SK-N-SH (cell line): ENCODE measurements around the gene IL18BP. TPM values are rescaled to one million over a fixed set of nuclear protein-coding genes. Genes with fewer than 3 reads are reported as not detected.

ENCODE experiments used
- CTCF ChIA-PET: fragments of 300-600, 350-600 bp; formaldehyde crosslinking; extraction: SDS; loops from one replicate; lab custom pipeline; 2021; lab: Yijun Ruan, JAX
- POLR2A ChIA-PET: fragments of 350-600 bp; sonication (Branson Sonifier 250); formaldehyde crosslinking; extraction: SDS; loops from one replicate; lab custom pipeline; 2020; ENCODE audit warnings: antibody characterized with exemption, inconsistent platforms; lab: Yijun Ruan, JAX
- DNase-seq: peaks from one replicate; pipeline ENCODE4 v3.0.0; 2012
- H2AFZ ChIP-seq: fragments of 200-600 bp; sonication (generic); 2 replicates; pipeline ENCODE4 v1.8.1; 2016; ENCODE audit warnings: antibody characterized with exemption, mild to moderate bottlenecking, low read depth
- H3F3A ChIP-seq: fragments of 200-600 bp; sonication (generic); replicated peaks from 2 replicates; pipeline ENCODE3; 2016; ENCODE audit warnings: antibody characterized with exemption, mild to moderate bottlenecking; ENCODE audit not compliant: insufficient read depth
- H3K27ac ChIP-seq, 2 experiments: fragments of 200-500 bp in 1 of 2; fragments of 200-600 bp in 1 of 2; sonication (Bioruptor generic) in 1 of 2; sonication (generic), shearing (Covaris generic) in 1 of 2; 2 replicates each; pipeline versions ENCODE4 v1.5.1 to v1.6.1; 2014 to 2016; ENCODE audit warnings: low read depth in 2 of 2, inconsistent platforms in 1 of 2, low read length in 1 of 2, mild to moderate bottlenecking in 1 of 2, mixed read lengths in 1 of 2
- H3K27me3 ChIP-seq: fragments of 200-600 bp; sonication (generic), shearing (Covaris generic); 2 replicates; pipeline ENCODE4 v1.6.1; 2016; ENCODE audit warnings: mixed run types; ENCODE audit not compliant: insufficient read depth
- H3K36me3 ChIP-seq, 2 experiments: fragments of 200-500 bp in 1 of 2; fragments of 200-600 bp in 1 of 2; sonication (Bioruptor generic) in 1 of 2; sonication (generic) in 1 of 2; replicated peaks in 1 of 2; 2 replicates each; pipeline versions ENCODE3 to v1.5.1; 2014 to 2016; ENCODE audit warnings: low read length in 1 of 2, mild to moderate bottlenecking in 1 of 2; ENCODE audit not compliant: insufficient read depth in 2 of 2, control insufficient read depth in 1 of 2
- H3K4me1 ChIP-seq, 2 experiments: fragments of 200-500 bp in 1 of 2; fragments of 200-600 bp in 1 of 2; sonication (Bioruptor generic) in 1 of 2; sonication (generic), shearing (Covaris generic) in 1 of 2; 2 replicates each; pipeline versions ENCODE4 v1.5.1 to v1.6.1; 2014 to 2016; ENCODE audit warnings: low read depth in 1 of 2, low read length in 1 of 2, mixed run types in 1 of 2; ENCODE audit not compliant: insufficient read depth in 2 of 2, control insufficient read depth in 1 of 2
- H3K4me2 ChIP-seq: fragments of 200-600 bp; sonication (generic), shearing (Covaris generic); 2 replicates; pipeline ENCODE4 v1.6.1; 2017; ENCODE audit warnings: mixed run types
- H3K4me3 ChIP-seq, 2 experiments: fragments of 200-500 bp in 1 of 2; fragments of 200-600 bp in 1 of 2; sonication (Bioruptor generic) in 1 of 2; sonication (generic), shearing (Covaris generic) in 1 of 2; 2 replicates each; pipeline versions ENCODE4 v1.5.1 to v1.8.1; 2014 to 2016; ENCODE audit warnings: low read depth in 2 of 2, inconsistent platforms in 1 of 2, low read length in 1 of 2, mild to moderate bottlenecking in 1 of 2, mixed read lengths in 1 of 2, moderate library complexity in 1 of 2
- H3K79me2 ChIP-seq: fragments of 200-600 bp; sonication (generic); 2 replicates; pipeline ENCODE4 v1.8.1; 2017; ENCODE audit warnings: mild to moderate bottlenecking; ENCODE audit not compliant: insufficient read depth
- H3K9ac ChIP-seq: fragments of 200-600 bp; sonication (generic); 2 replicates; pipeline ENCODE4 v1.6.1; 2017; ENCODE audit warnings: mixed run types
- H3K9me2 ChIP-seq: fragments of 200-600 bp; sonication (generic); 2 replicates; pipeline ENCODE4 v1.6.1; 2017; ENCODE audit warnings: mixed run types
- H3K9me3 ChIP-seq: fragments of 200-600 bp; sonication (generic); 2 replicates; pipeline ENCODE4 v1.6.1; 2017; ENCODE audit warnings: mixed run types, mild to moderate bottlenecking, moderate library complexity
- H4K20me1 ChIP-seq: fragments of 200-600 bp; sonication (generic); 2 replicates; pipeline ENCODE4 v1.6.1; 2017; ENCODE audit warnings: mild to moderate bottlenecking, mixed run types; ENCODE audit not compliant: insufficient read depth
- CTCF ChIP-seq: fragments of 200-600 bp; sonication (generic); IDR thresholded peaks from 2 replicates; pipeline ENCODE4 v1.6.1; 2017; ENCODE audit warnings: antibody characterized with exemption, mild to moderate bottlenecking, moderate library complexity
- EP300 ChIP-seq, 2 experiments: IDR thresholded peaks; 2 replicates each; pipeline versions ENCODE4 v1.4.0 to v1.6.1; 2012; ENCODE audit warnings: borderline replicate concordance in 1 of 2, low read depth in 1 of 2, low read length in 1 of 2
- EZH2phosphoT487 ChIP-seq: fragments of 200-600 bp; sonication (generic); IDR thresholded peaks from 2 replicates; pipeline ENCODE4 v1.6.1; 2017; ENCODE audit warnings: low read depth, mixed run types, mild to moderate bottlenecking, antibody characterized with exemption, moderate library complexity, borderline replicate concordance
- FOXJ3 ChIP-seq: sonication (generic); formaldehyde crosslinking; IDR thresholded peaks from 2 replicates; pipeline ENCODE4 v1.5.1; 2020; ENCODE audit warnings: mild to moderate bottlenecking, missing genetic modification reagents
- GABPA ChIP-seq: IDR thresholded peaks from 2 replicates; pipeline ENCODE4 v1.4.0; 2012; ENCODE audit warnings: low read depth, mild to moderate bottlenecking
- MAX ChIP-seq: IDR thresholded peaks from 2 replicates; pipeline ENCODE4 v1.4.0; 2012; ENCODE audit warnings: low read depth
- MXI1 ChIP-seq: IDR thresholded peaks from 2 replicates; pipeline ENCODE4 v1.6.1; 2012; ENCODE audit warnings: mild to moderate bottlenecking, low read depth, low read length, improper control_type of control experiment
- NFIC ChIP-seq: IDR thresholded peaks from 2 replicates; pipeline ENCODE4 v1.4.0; 2012; ENCODE audit warnings: borderline replicate concordance
- NRF1 ChIP-seq: IDR thresholded peaks from 2 replicates; pipeline ENCODE4 v1.6.1; 2012; ENCODE audit warnings: low read depth, mild to moderate bottlenecking, low read length
- PBX3 ChIP-seq: IDR thresholded peaks from 2 replicates; pipeline ENCODE4; 2012
- REST ChIP-seq: IDR thresholded peaks from 2 replicates; pipeline ENCODE4 v1.6.1; 2012; ENCODE audit warnings: mild to moderate bottlenecking, low read depth, low read length, moderate library complexity
- RFX5 ChIP-seq: IDR thresholded peaks from 2 replicates; pipeline ENCODE4 v1.6.1; 2012; ENCODE audit warnings: mild to moderate bottlenecking, improper control_type of control experiment, low read length
- SIN3A ChIP-seq: IDR thresholded peaks from 2 replicates; pipeline ENCODE4 v1.6.1; 2012; ENCODE audit warnings: low read depth, mild to moderate bottlenecking, low read length, moderate library complexity, borderline replicate concordance
- SMC3 ChIP-seq: IDR thresholded peaks from 2 replicates; pipeline ENCODE4 v1.6.1; 2012; ENCODE audit warnings: low read depth, low read length, improper control_type of control experiment
- TEAD4 ChIP-seq: IDR thresholded peaks from 2 replicates; pipeline ENCODE4 v1.4.0; 2012; ENCODE audit warnings: mild to moderate bottlenecking, borderline replicate concordance; ENCODE audit not compliant: insufficient read depth
- USF1 ChIP-seq: IDR thresholded peaks from 2 replicates; pipeline ENCODE4 v1.4.0; 2012; ENCODE audit warnings: low read depth, borderline replicate concordance
- USF2 ChIP-seq: fragments of 150-350 bp; IDR thresholded peaks from 2 replicates; pipeline ENCODE4 v1.6.1; 2017; ENCODE audit warnings: antibody characterized with exemption, low read length, low read depth, borderline replicate concordance
- YY1 ChIP-seq: IDR thresholded peaks from 2 replicates; pipeline ENCODE4 v1.4.0; 2012; ENCODE audit warnings: low read depth, mild to moderate bottlenecking
- ZBTB33 ChIP-seq: IDR thresholded peaks from 2 replicates; pipeline ENCODE4 v1.4.0; 2012; ENCODE audit warnings: low read depth, borderline replicate concordance
- WGBS: methylation state at CpG from one replicate; pipeline ENCODE4 v1.1.6; 2017; ENCODE audit warnings: low lambda C conversion rate; 5-methylcytosine and 5-hydroxymethylcytosine counted together
- polyA plus RNA-seq, 3 experiments: library from polyadenylated mRNA; depleted of rRNA; stranded (reverse); fragments of >200 nt; gene quantifications; 2 replicates each; pipeline ENCODE4 v1.2.3, GENCODE V29; 2012

The IL18BP gene
- polyA plus RNA-seq, 1 of the 3 experiments (the other 2 are of a cell fraction): 5.0 TPM

- TF ChIP-seq RFX5 (no peak), MAX (no peak), PBX3 (no peak), EZH2phosphoT487 (no peak), SIN3A (no peak), GABPA (no peak), REST (no peak), NRF1 (no peak), FOXJ3 (CRISPR knock-in tag) (no peak), NFIC (no peak), EP300 (IDR thresholded peaks at IDR 0.05; ENCODE audit: borderline replicate concordance in 1 of 2, low read depth in 1 of 2, low read length in 1 of 2) (no peak), SMC3 (no peak), ZBTB33 (no peak), YY1 (no peak), MXI1 (no peak), USF2 (no peak), USF1 (no peak), CTCF (no peak), TEAD4 (no peak)
- no peaks in the 10 kb centered on the region for H3K9me3 ChIP-seq
- no peaks in the 10 kb centered on the region for H3K9me2 ChIP-seq
- H3K27me3 ChIP-seq: no peaks in the 10 kb centered on the region
- 63% methylated on average over 3 of the region's 3 CpGs for WGBS
- peaks cover 89% of the 10 kb centered on the region; the same call in 1 of the 2 replicates for H3K79me2 ChIP-seq
- no peaks in the 10 kb centered on the region for H4K20me1 ChIP-seq
- H3K4me1 ChIP-seq: no peaks in the 10 kb centered on the region
- H3K27ac ChIP-seq: no peak overlapping the region
- peaks cover 6 to 11% of the 10 kb centered on the region in 2 experiments for H3K36me3 ChIP-seq
- H3K4me2 ChIP-seq: no peak overlapping the region
- no peaks in the 10 kb centered on the region for H3F3A ChIP-seq
- ChIA-PET CTCF (interaction anchor here (0.9 to 4.5 kb wide), 7 partner anchors 12 to 282 kb away, joined by 3 to 24 read pairs (median 3); no protein-coding TSS in a partner anchor), POLR2A (no interaction called here)
- H2AFZ ChIP-seq: no peak overlapping the region
- H3K4me3 ChIP-seq: no peak overlapping the region
- H3K9ac ChIP-seq: no peak overlapping the region
- DNase-seq: no peak
Observed at GRCh38 chr11:71955898-71956456, 42.7 kb upstream of the IL18BP start.
